Measurements from ENCODE around the gene PCBP3.

DNA sequence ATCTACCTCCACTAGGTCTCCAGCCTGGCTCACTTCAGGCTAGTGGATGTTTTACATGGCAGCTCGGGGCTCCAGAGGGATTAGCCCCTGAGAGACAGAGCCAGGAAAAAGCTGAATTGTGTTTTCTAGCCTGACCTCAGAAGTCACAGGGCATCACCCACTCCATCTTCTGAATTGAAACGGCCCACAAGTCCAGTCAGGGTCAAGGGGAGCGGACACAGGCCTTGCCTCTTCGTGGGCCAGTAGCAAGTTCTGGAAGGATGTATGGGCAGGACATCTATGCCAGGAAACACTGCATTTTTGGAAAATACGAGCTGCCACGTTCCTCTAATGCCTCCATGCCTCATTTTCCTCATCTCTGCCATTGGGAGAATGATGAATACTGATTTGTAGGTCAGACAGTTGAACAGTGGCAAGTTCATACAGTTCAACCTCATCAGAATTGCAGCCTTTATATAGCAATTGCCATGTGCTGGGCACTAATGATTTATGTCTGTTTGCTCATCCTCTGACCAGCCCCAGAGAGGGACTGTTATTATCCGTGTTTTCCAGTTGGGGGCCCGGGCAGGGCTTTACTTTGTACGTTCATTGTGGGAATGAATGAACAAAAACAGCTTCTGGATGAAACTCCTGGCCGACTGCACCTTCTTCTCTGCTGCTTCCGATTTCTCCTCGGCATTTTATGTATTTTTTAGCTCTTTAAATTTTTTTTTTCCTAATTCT, 23.2 kb upstream of the PCBP3 start:
- TF ChIP-seq GATA2 (IDR thresholded peaks at IDR 0.05; ENCODE audit: low read depth, low read length) (no peak), GATA3 (IDR thresholded peaks at IDR 0.05; ENCODE audit: low read depth, low read length) (no peak)
